ENCODE results near the gene TOP3B. TPM values are rescaled to one million over a fixed set of nuclear protein-coding genes. Genes with fewer than 3 reads are reported as not detected.

Gene TOP3B
- total and polyA plus RNA-seq, 9 of the 15 experiments (the other 6 are each of a cell fraction or from before 2014, with no cell fraction given), result 3.0 to 188 (median 112) TPM

DNA sequence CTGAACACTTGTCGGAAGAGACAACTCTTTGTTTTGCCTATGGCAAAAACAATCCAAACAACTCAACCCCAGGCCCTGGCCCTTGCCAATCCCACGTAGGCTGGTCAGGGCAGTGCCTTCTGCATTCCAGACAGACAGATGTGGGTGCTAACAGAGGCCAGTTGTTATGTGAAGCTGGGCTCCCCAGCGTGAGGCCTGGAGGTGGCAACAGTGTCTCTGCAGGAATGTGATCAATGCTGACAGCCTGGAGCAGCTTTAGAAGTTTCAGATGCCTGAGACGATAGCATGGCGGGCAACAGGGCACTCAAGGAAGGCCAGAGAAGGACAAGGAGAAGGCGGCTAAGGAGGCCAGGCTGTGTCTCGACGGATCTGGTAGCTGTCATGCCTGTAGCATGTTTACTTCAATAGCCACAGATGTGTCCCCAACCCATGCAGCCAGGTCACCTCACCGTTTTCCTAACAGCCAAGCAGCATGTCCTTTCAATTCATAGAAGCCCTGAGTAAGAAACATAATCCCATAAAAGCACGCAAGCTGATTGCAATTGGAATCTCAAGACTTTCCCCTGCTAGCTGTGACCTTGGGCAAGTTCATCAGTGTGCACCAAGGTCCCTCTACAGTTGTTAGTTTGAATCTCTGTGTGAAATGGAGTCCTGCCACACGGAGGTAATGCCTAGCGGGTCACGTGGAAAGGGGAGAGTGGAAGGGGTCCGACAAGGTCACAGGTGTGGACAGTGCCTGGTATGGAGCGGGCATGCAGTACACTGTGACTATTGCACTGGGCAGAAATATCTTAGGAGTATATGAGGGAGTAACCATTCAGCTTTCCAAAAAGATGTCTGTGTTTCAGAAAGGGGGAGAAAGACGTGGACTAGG, 15.7 kb downstream of the TOP3B start (continued):
- TF ChIP-seq NRF1 (conservative IDR thresholded peaks at IDR 0.05 in 1 of 2, IDR thresholded peaks at IDR 0.05 in 1 of 2) (no peak), PRMT5 (CRISPR knock-in tag; IDR thresholded peaks at IDR 0.05) (no peak), MTA2 (IDR thresholded peaks at IDR 0.05; ENCODE audit: low read depth) (no peak), POLR2A (conservative IDR thresholded peaks at IDR 0.05) (peak; percentile 34; the same call in 1 of the 2 replicates), FOXJ2 (tag; IDR thresholded peaks at IDR 0.05) (no peak), ZNF124 (CRISPR knock-in tag; IDR thresholded peaks at IDR 0.05) (0 out of 2 replicates have a peak, but pooled peaks have one; percentile 16), POLR2G (IDR thresholded peaks at IDR 0.05; ENCODE audit: low read depth, low read length) (no peak), ZNF384 (IDR thresholded peaks at IDR 0.05; ENCODE audit: low read depth, low read length) (no peak), COPS2 (conservative IDR thresholded peaks at IDR 0.05) (no peak), YBX1 (IDR thresholded peaks at IDR 0.05) (no peak), ZNF318 (IDR thresholded peaks at IDR 0.05; ENCODE audit: borderline replicate concordance in 1 of 2, low read depth in 1 of 2) (no peak), NCOA6 (IDR thresholded peaks at IDR 0.05) (no peak), RBM39 (optimal IDR thresholded peaks at IDR 0.05; ENCODE audit: low read depth, low read length) (no peak), PHF21A (IDR thresholded peaks at IDR 0.05; ENCODE audit: borderline replicate concordance, low read depth) (no peak), SREBF1 (IDR thresholded peaks at IDR 0.05; ENCODE audit: borderline replicate concordance, low read depth, low read length) (no peak)
- TF ChIP-seq, protein P1, sequence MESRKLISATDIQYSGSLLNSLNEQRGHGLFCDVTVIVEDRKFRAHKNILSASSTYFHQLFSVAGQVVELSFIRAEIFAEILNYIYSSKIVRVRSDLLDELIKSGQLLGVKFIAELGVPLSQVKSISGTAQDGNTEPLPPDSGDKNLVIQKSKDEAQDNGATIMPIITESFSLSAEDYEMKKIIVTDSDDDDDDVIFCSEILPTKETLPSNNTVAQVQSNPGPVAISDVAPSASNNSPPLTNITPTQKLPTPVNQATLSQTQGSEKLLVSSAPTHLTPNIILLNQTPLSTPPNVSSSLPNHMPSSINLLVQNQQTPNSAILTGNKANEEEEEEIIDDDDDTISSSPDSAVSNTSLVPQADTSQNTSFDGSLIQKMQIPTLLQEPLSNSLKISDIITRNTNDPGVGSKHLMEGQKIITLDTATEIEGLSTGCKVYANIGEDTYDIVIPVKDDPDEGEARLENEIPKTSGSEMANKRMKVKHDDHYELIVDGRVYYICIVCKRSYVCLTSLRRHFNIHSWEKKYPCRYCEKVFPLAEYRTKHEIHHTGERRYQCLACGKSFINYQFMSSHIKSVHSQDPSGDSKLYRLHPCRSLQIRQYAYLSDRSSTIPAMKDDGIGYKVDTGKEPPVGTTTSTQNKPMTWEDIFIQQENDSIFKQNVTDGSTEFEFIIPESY (CRISPR knock-in tag; IDR thresholded peaks at IDR 0.05), result no peak
